ENCODE results near the gene GRAMD4.

- TF ChIP-seq, protein P1, sequence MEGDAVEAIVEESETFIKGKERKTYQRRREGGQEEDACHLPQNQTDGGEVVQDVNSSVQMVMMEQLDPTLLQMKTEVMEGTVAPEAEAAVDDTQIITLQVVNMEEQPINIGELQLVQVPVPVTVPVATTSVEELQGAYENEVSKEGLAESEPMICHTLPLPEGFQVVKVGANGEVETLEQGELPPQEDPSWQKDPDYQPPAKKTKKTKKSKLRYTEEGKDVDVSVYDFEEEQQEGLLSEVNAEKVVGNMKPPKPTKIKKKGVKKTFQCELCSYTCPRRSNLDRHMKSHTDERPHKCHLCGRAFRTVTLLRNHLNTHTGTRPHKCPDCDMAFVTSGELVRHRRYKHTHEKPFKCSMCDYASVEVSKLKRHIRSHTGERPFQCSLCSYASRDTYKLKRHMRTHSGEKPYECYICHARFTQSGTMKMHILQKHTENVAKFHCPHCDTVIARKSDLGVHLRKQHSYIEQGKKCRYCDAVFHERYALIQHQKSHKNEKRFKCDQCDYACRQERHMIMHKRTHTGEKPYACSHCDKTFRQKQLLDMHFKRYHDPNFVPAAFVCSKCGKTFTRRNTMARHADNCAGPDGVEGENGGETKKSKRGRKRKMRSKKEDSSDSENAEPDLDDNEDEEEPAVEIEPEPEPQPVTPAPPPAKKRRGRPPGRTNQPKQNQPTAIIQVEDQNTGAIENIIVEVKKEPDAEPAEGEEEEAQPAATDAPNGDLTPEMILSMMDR (conservative IDR thresholded peaks at IDR 0.05; ENCODE audit: low read depth, low read length) = no peak
- no peak for TF ChIP-seq EZH2 (IDR thresholded peaks at IDR 0.05; ENCODE audit: low read length, unreplicated experiment)
Measured at GRCh38 chr22:46665751-46666280, 45.6 kb downstream of the GRAMD4 start.
